ENCODE data around the gene EPHA5. TPM values are rescaled to one million over a fixed set of nuclear protein-coding genes. Genes with fewer than 3 reads are reported as not detected.

The EPHA5 gene
- total RNA-seq, 1 experiment from 2014 or later: 0.28 TPM

DNA sequence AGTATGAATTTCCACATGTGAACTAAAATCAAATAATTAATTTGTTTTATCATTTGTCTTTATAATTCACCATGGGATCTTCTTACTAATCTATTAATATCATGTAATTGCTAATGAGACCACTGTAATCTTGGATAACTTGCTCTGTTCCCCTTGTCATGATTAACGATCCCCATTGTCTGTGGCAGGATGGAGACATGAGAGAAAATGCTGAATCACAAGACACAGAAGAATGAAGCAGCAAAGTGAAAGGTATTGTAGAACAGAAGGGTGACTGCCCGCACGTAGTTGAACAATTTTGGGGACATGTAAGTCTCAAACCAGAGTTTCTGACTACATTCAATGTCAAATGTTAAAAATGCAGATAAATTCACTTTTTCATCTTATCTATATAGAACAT, 135.2 kb downstream of the EPHA5 start:
- no peaks in the 10 kb centered on the region for H3K27me3 Mint-ChIP-seq (ENCODE audit: insufficient read depth, unreplicated experiment)
- no peak overlapping the region for H3K4me3 Mint-ChIP-seq (ENCODE audit: unreplicated experiment)
- no peak overlapping the region for H3K27ac Mint-ChIP-seq (ENCODE audit: low read depth, unreplicated experiment)
- TF ChIP-seq, protein P1, sequence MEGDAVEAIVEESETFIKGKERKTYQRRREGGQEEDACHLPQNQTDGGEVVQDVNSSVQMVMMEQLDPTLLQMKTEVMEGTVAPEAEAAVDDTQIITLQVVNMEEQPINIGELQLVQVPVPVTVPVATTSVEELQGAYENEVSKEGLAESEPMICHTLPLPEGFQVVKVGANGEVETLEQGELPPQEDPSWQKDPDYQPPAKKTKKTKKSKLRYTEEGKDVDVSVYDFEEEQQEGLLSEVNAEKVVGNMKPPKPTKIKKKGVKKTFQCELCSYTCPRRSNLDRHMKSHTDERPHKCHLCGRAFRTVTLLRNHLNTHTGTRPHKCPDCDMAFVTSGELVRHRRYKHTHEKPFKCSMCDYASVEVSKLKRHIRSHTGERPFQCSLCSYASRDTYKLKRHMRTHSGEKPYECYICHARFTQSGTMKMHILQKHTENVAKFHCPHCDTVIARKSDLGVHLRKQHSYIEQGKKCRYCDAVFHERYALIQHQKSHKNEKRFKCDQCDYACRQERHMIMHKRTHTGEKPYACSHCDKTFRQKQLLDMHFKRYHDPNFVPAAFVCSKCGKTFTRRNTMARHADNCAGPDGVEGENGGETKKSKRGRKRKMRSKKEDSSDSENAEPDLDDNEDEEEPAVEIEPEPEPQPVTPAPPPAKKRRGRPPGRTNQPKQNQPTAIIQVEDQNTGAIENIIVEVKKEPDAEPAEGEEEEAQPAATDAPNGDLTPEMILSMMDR (IDR thresholded peaks at IDR 0.05; ENCODE audit: unreplicated experiment): no peak
- no TSS peak for BruUV-seq (replicated peaks)
- H3K36me3 Mint-ChIP-seq (ENCODE audit: insufficient read depth, unreplicated experiment): no peaks in the 10 kb centered on the region
- no peak for DNase-seq (ENCODE audit: unreplicated experiment)
- CTCF ChIA-PET: no interaction called here
- intact Hi-C loops (cut with micrococcal nuclease): no loop called here
- POLR2A ChIA-PET: no interaction called here
- no peaks in the 10 kb centered on the region for H3K4me1 Mint-ChIP-seq (ENCODE audit: insufficient read depth, unreplicated experiment)
- H3K9me3 Mint-ChIP-seq (ENCODE audit: unreplicated experiment): no peaks in the 10 kb centered on the region

DNA sequence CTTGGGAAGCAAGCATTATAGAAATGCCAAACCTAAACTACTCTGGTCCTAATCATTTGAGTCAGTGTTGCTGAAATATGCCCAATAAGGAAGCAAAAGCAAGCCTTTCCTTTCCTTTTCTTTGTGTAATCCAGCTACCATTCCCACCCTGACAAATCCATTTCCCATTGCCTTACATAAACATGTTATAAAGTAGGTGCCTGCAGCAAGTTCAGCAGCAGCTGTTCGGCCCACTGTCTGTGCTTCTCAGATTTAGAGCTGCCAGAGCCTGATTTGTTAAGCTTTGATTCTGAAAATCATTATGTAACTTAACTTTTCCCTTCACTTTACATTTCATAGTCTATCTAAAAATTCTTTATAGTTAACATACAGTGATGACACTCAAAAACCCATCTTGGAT, 148.6 kb downstream of the EPHA5 start:
- ChIA-PET POLR2A (interaction anchor here (0.7 kb wide), 1 partner anchor 433 kb away, joined by 3 read pairs; no protein-coding TSS in a partner anchor), CTCF (no interaction called here)
- intact Hi-C loops (cut with micrococcal nuclease): no loop called here
- Mint-ChIP-seq H3K27ac (ENCODE audit: low read depth, unreplicated experiment) (no peak overlapping the region), H3K9me3 (ENCODE audit: unreplicated experiment) (no peaks in the 10 kb centered on the region), H3K36me3 (ENCODE audit: insufficient read depth, unreplicated experiment) (no peaks in the 10 kb centered on the region), H3K4me1 (ENCODE audit: insufficient read depth, unreplicated experiment) (no peaks in the 10 kb centered on the region), H3K27me3 (ENCODE audit: insufficient read depth, unreplicated experiment) (no peaks in the 10 kb centered on the region), H3K4me3 (ENCODE audit: unreplicated experiment) (no peak overlapping the region)
- BruUV-seq (replicated peaks): no TSS peak
- TF ChIP-seq, protein P1 (IDR thresholded peaks at IDR 0.05; ENCODE audit: unreplicated experiment): no peak
- DNase-seq (ENCODE audit: unreplicated experiment): no peak

DNA sequence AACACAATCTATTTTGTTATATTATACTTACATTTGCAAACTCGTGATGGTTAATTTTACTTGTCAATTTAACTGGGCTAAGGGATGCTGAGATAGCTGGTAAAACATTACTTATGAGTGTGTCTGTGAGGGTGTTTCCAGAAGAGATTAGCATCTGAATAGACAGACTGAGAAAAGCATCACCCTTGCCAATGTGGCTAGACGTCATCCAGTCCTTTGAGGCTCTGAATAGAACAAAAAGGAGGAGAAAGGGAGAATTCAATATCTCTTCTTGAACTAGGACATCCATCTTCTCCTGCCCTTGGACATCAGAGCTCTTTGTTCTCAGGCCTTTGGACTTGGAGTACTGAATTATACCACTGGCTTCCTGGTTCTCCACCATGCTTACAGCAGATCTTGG, 154.6 kb downstream of the EPHA5 start:
- intact Hi-C loops (cut with micrococcal nuclease): no loop called here
- TF ChIP-seq, protein P1 (IDR thresholded peaks at IDR 0.05; ENCODE audit: unreplicated experiment): no peak
- Mint-ChIP-seq H3K27ac (ENCODE audit: low read depth, unreplicated experiment) (no peak overlapping the region), H3K27me3 (ENCODE audit: insufficient read depth, unreplicated experiment) (no peaks in the 10 kb centered on the region), H3K9me3 (ENCODE audit: unreplicated experiment) (no peaks in the 10 kb centered on the region), H3K4me1 (ENCODE audit: insufficient read depth, unreplicated experiment) (peaks cover 26% of the 10 kb centered on the region), H3K4me3 (ENCODE audit: unreplicated experiment) (no peak overlapping the region), H3K36me3 (ENCODE audit: insufficient read depth, unreplicated experiment) (no peaks in the 10 kb centered on the region)
- DNase-seq (ENCODE audit: unreplicated experiment): no peak
- POLR2A ChIA-PET: no interaction called here
- no TSS peak for BruUV-seq (replicated peaks)
- CTCF ChIA-PET: interaction anchor here (0.7 to 1.2 kb wide), 4 partner anchors 9 to 1655 kb away, joined by 3 read pairs; no protein-coding TSS in a partner anchor

DNA sequence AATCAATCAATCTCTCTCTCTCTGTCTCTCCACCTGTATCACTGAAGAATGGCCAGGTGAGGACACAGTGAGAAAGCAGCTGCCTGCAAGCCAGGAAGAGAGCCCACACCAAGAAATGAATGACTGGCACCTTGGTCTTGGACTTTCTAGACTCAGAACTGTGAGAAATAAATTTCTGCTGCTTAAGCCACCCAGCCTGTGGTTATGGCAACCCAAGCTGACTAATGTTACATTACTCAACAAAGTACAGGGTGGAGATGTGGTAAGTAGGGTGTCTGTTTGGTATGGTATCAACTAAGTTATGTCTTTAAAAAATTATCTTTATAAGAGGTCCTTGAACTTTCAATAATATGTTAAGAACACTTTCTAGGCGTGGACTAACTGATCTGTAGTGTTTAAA, 159.3 kb downstream of the EPHA5 start:
- TF ChIP-seq, protein P1 (IDR thresholded peaks at IDR 0.05; ENCODE audit: unreplicated experiment): no peak
- peak overlapping the region; percentile 86 for H3K27ac Mint-ChIP-seq (ENCODE audit: low read depth, unreplicated experiment)
- H3K4me1 Mint-ChIP-seq (ENCODE audit: insufficient read depth, unreplicated experiment): peaks cover 37% of the 10 kb centered on the region
- no peaks in the 10 kb centered on the region for H3K27me3 Mint-ChIP-seq (ENCODE audit: insufficient read depth, unreplicated experiment)
- no peaks in the 10 kb centered on the region for H3K9me3 Mint-ChIP-seq (ENCODE audit: unreplicated experiment)
- ChIA-PET POLR2A (no interaction called here), CTCF (interaction anchor here (0.6 kb wide), 1 partner anchor 75 kb away, joined by 3 read pairs; no protein-coding TSS in a partner anchor)
- BruUV-seq (replicated peaks): no TSS peak
- peak; percentile 80 for DNase-seq (ENCODE audit: unreplicated experiment)
- no peak overlapping the region for H3K4me3 Mint-ChIP-seq (ENCODE audit: unreplicated experiment)
- no peaks in the 10 kb centered on the region for H3K36me3 Mint-ChIP-seq (ENCODE audit: insufficient read depth, unreplicated experiment)
- intact Hi-C loops (cut with micrococcal nuclease): no loop called here
